ENCODE data around the gene GLOD4. TPM values are rescaled to one million over a fixed set of nuclear protein-coding genes. Genes with fewer than 3 reads are reported as not detected.

GLOD4 gene
- total RNA-seq, 2 donors from 2014 or later = 67.7 to 76.2 TPM

- Mint-ChIP-seq H3K4me3 (no peak overlapping the region), H3K4me1 (ENCODE audit: low read depth) (no peaks in the 10 kb centered on the region), H3K27ac (no peak overlapping the region), H3K27me3 (ENCODE audit: low read depth) (no peaks in the 10 kb centered on the region), H3K36me3 (ENCODE audit: insufficient read depth in 2 of 2) (no peaks in the 10 kb centered on the region), H3K9me3 (no peaks in the 10 kb centered on the region)
- DNase-seq (no peak), ATAC-seq (replicated peaks in 1 of 2) (no peak)
Observed at GRCh38 chr17:720706-721539, 61.2 kb downstream of the GLOD4 start.

GRCh38 chr17:718075-718474 lies 64.0 kb downstream of the GLOD4 start:
- Mint-ChIP-seq H3K27me3 (ENCODE audit: low read depth) (no peaks in the 10 kb centered on the region), H3K4me3 (no peak overlapping the region), H3K36me3 (ENCODE audit: insufficient read depth in 2 of 2) (peaks cover 2 to 5% of the 10 kb centered on the region in 2 donors), H3K4me1 (ENCODE audit: low read depth) (peaks cover 16% of the 10 kb centered on the region), H3K9me3 (no peaks in the 10 kb centered on the region), H3K27ac (no peak overlapping the region)
- no peak for DNase-seq
- ATAC-seq (replicated peaks in 1 of 2) = no peak

Other genes with a start within 250 kb of the GLOD4 start
- gene VPS53, start 67.4 kb downstream of the GLOD4 start, total RNA-seq = 10 to 100 TPM; 37.4 to 57.1 TPM
- 10 to 100 TPM in 1 of 2 donors, 1 to 10 TPM in 1; 6.6 to 11.7 TPM for gene TLCD3A, start 49.7 kb downstream of the GLOD4 start, total RNA-seq
- gene GEMIN4, start 30.0 kb downstream of the GLOD4 start, total RNA-seq = 10 to 100 TPM; 23.5 to 26.9 TPM
- gene MRM3, start 73 bp upstream of the GLOD4 start, total RNA-seq = 10 to 100 TPM; 23.6 to 26.7 TPM
- 1 to 10 TPM; 1.2 to 1.7 TPM for gene NXN, start 197.5 kb upstream of the GLOD4 start, total RNA-seq
- gene TIMM22, start 214.8 kb upstream of the GLOD4 start, total RNA-seq = 10 to 100 TPM; 10.3 to 12.0 TPM

Data from activated T-cell treated with anti-CD3 and anti-CD28 coated beads, Interleukin-2, amount 50 U/mL, for 72 hours (primary cell).